K562 (cell line): ENCODE results near the gene LEPROT. TPM values are rescaled to one million over a fixed set of nuclear protein-coding genes. Genes with fewer than 3 reads are reported as not detected.

Experiments used
- AFF1 ChIP-seq, 2 experiments: fragments of 450-650 bp; IDR thresholded peaks; 2 replicates each; pipeline ENCODE4 v1.6.1; 2018; ENCODE audit warnings: mild to moderate bottlenecking in 2 of 2, low read depth in 1 of 2; ENCODE audit not compliant: partially characterized antibody in 2 of 2
- BRD4 ChIP-seq: fragments of 200-600 bp; sonication (generic); IDR thresholded peaks from 2 replicates; pipeline ENCODE4 v1.6.1; 2017; ENCODE audit warnings: inconsistent platforms
- CXXC5 ChIP-seq: fragments of 250-450 bp; sonication (Bioruptor Pico); IDR thresholded peaks from 2 replicates; pipeline ENCODE4 v1.8.0; 2022; ENCODE audit warnings: inconsistent platforms, mild to moderate bottlenecking, moderate library complexity
- HDAC2 ChIP-seq: fragments of 450-650 bp; IDR thresholded peaks from 2 replicates; pipeline ENCODE4 v1.6.1; 2016; ENCODE audit warnings: mild to moderate bottlenecking
- HDAC3 ChIP-seq: fragments of 450-650 bp; IDR thresholded peaks from 2 replicates; pipeline ENCODE4 v1.6.1; 2018; ENCODE audit warnings: borderline replicate concordance, mild to moderate bottlenecking, moderate library complexity; ENCODE audit not compliant: partially characterized antibody
- JUNB ChIP-seq: fragments of 450-650 bp; formaldehyde crosslinking; conservative IDR thresholded peaks from 2 replicates; pipeline ENCODE4 v1.4.0; 2020; ENCODE audit warnings: mild to moderate bottlenecking
- NR2F6 ChIP-seq: fragments of 450-650 bp; formaldehyde crosslinking; IDR thresholded peaks from 2 replicates; pipeline ENCODE4 v1.4.0; 2020; ENCODE audit warnings: mild to moderate bottlenecking
- RBFOX2 ChIP-seq: fragments of 200-400 bp; formaldehyde crosslinking; IDR thresholded peaks from 2 replicates; pipeline ENCODE4 v1.6.1; 2017; ENCODE audit warnings: low read depth, mild to moderate bottlenecking, low read length, moderate library complexity
- SMAD2 ChIP-seq: fragments of 150-350 bp; IDR thresholded peaks from 2 replicates; pipeline ENCODE4 v1.6.1; 2014; ENCODE audit warnings: low read depth, mild to moderate bottlenecking, low read length
- SMARCC2 ChIP-seq: fragments of 450-650 bp; IDR thresholded peaks from 2 replicates; pipeline ENCODE4 v1.6.1; 2017; ENCODE audit warnings: antibody characterized with exemption, moderate library complexity, mild to moderate bottlenecking, low read depth
- STAT6 ChIP-seq: sonication (generic); formaldehyde crosslinking; IDR thresholded peaks from 2 replicates; pipeline ENCODE4 v1.8.1; 2023; ENCODE audit warnings: mild to moderate bottlenecking, missing genetic modification reagents
- TOE1 ChIP-seq, 2 experiments: fragments of 450-650 bp in 1 of 2; sonication (generic) in 1 of 2; formaldehyde crosslinking in 1 of 2; IDR thresholded peaks; 2 replicates each; pipeline versions ENCODE4 v1.7.1 to v1.8.0; 2016 to 2022; ENCODE audit warnings: borderline replicate concordance in 2 of 2, mild to moderate bottlenecking in 2 of 2, antibody characterized with exemption in 1 of 2, inconsistent platforms in 1 of 2, low read depth in 1 of 2, missing genetic modification reagents in 1 of 2, moderate library complexity in 1 of 2
- TRIM24 ChIP-seq, 2 experiments: fragments of 450-650 bp; IDR thresholded peaks; 2 replicates each; pipeline ENCODE4 v1.6.1; 2016
- ZNF239 ChIP-seq: fragments of 250-450 bp; sonication (Bioruptor Pico); IDR thresholded peaks from 2 replicates; pipeline ENCODE4 v1.4.0; 2020; ENCODE audit warnings: mild to moderate bottlenecking
- polyA plus RNA-seq, 8 experiments: library from polyadenylated mRNA; depleted of rRNA in 4 of 8; stranded (reverse) in 5 of 8; unstranded in 3 of 8; fragments of >200 nt; fragmentation: Nextera tagmentation in 2 of 8; fragmentation: Illumina TruSeq in 1 of 8; extraction: Ambion mirVana in 2 of 8; extraction: Trizol in 1 of 8; gene quantifications; 2 replicates each; pipeline versions ENCODE4 v1.2.1 to v1.2.3, GENCODE V29; 2011 to 2014; ENCODE audit warnings: inconsistent platforms in 1 of 8, missing spikeins in 1 of 8
- total RNA-seq, 7 experiments: library from RNA; depleted of rRNA in 6 of 7; stranded (reverse); fragments of >200 nt in 6 of 7; fragmentation: Illumina TruSeq in 2 of 7; extraction: Trizol in 2 of 7; gene quantifications; 2 replicates each; pipeline versions ENCODE4 v1.2.1 to v1.2.3, GENCODE V29; 2011 to 2021; ENCODE audit warnings: low replicate concordance in 1 of 7
- TF ChIP-seq, protein P1 (sequence below): sonication (generic); formaldehyde crosslinking; IDR thresholded peaks from 2 replicates; pipeline ENCODE4 v1.9.0; 2022; ENCODE audit warnings: mild to moderate bottlenecking, missing genetic modification reagents
- TF ChIP-seq, protein P2 (sequence below): fragments of 150-350 bp; IDR thresholded peaks from 2 replicates; pipeline ENCODE4 v1.6.1; 2014; ENCODE audit warnings: low read depth, mild to moderate bottlenecking, low read length, borderline replicate concordance

Gene LEPROT
- total and polyA plus RNA-seq, 9 of the 15 experiments (the other 6 are each of a cell fraction or from before 2014, with no cell fraction given), result 28.1 to 97.5 (median 45.8) TPM

GRCh38 chr1:65480684-65481405 is 60.4 kb downstream of the LEPROT start (continued):
- TF ChIP-seq NR2F6 (CRISPR knock-in tag) (no peak), TOE1 (IDR thresholded peaks at IDR 0.05; ENCODE audit: borderline replicate concordance) (peak; percentile 88), TOE1 (CRISPR knock-in tag; IDR thresholded peaks at IDR 0.05; ENCODE audit: borderline replicate concordance, low read depth) (no peak), HDAC3 (peak; percentile 91), TRIM24 (IDR thresholded peaks at IDR 0.05) (peak; percentile 53 to 69; a peak in 2 of 4 replicates), AFF1 (IDR thresholded peaks at IDR 0.05; ENCODE audit: low read depth in 1 of 2, partially characterized antibody in 2 of 2) (peak; percentile 75 to 77), HDAC2 (peak; percentile 84), SMARCC2 (peak; percentile 60; the same call in 1 of the 2 replicates), RBFOX2 (peak; percentile 57), JUNB (CRISPR knock-in tag) (no peak), CXXC5 (CRISPR knock-in tag) (peak; percentile 56), SMAD2 (no peak), BRD4 (no peak), STAT6 (CRISPR knock-in tag) (no peak), ZNF239 (CRISPR knock-in tag) (no peak)
- TF ChIP-seq, protein P1, sequence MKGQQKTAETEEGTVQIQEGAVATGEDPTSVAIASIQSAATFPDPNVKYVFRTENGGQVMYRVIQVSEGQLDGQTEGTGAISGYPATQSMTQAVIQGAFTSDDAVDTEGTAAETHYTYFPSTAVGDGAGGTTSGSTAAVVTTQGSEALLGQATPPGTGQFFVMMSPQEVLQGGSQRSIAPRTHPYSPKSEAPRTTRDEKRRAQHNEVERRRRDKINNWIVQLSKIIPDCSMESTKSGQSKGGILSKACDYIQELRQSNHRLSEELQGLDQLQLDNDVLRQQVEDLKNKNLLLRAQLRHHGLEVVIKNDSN (CRISPR knock-in tag), result peak; percentile 94
- TF ChIP-seq, protein P2, sequence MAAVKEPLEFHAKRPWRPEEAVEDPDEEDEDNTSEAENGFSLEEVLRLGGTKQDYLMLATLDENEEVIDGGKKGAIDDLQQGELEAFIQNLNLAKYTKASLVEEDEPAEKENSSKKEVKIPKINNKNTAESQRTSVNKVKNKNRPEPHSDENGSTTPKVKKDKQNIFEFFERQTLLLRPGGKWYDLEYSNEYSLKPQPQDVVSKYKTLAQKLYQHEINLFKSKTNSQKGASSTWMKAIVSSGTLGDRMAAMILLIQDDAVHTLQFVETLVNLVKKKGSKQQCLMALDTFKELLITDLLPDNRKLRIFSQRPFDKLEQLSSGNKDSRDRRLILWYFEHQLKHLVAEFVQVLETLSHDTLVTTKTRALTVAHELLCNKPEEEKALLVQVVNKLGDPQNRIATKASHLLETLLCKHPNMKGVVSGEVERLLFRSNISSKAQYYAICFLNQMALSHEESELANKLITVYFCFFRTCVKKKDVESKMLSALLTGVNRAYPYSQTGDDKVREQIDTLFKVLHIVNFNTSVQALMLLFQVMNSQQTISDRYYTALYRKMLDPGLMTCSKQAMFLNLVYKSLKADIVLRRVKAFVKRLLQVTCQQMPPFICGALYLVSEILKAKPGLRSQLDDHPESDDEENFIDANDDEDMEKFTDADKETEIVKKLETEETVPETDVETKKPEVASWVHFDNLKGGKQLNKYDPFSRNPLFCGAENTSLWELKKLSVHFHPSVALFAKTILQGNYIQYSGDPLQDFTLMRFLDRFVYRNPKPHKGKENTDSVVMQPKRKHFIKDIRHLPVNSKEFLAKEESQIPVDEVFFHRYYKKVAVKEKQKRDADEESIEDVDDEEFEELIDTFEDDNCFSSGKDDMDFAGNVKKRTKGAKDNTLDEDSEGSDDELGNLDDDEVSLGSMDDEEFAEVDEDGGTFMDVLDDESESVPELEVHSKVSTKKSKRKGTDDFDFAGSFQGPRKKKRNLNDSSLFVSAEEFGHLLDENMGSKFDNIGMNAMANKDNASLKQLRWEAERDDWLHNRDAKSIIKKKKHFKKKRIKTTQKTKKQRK, result no peak
